GM12878 (cell line): ENCODE results near the gene INHBC. TPM values are rescaled to one million over a fixed set of nuclear protein-coding genes. Genes with fewer than 3 reads are reported as not detected.

Experiments used
- CBX5 ChIP-seq: sonication (generic); IDR thresholded peaks from 2 replicates; pipeline ENCODE4 v1.6.1; 2016; ENCODE audit warnings: low read depth, moderate library complexity, mild to moderate bottlenecking, inconsistent platforms
- CREB1 ChIP-seq: IDR thresholded peaks from 2 replicates; pipeline ENCODE4 v1.6.1; 2012; ENCODE audit warnings: low read depth, mild to moderate bottlenecking, inconsistent platforms
- JUND ChIP-seq: IDR thresholded peaks from 2 replicates; pipeline ENCODE4 v1.6.1; 2012; ENCODE audit warnings: low read depth, mild to moderate bottlenecking, low read length, improper control_type of control experiment, moderate library complexity
- MEF2B ChIP-seq: fragments of 450-650 bp; IDR thresholded peaks from 2 replicates; pipeline ENCODE4 v1.6.1; 2018; ENCODE audit warnings: mild to moderate bottlenecking, moderate library complexity; ENCODE audit not compliant: partially characterized antibody, poor library complexity, severe bottlenecking
- POLR2AphosphoS2 ChIP-seq: IDR thresholded peaks from 2 replicates; pipeline ENCODE4 v1.6.1; 2011; ENCODE audit warnings: low read depth, mild to moderate bottlenecking, low read length, improper control_type of control experiment, moderate library complexity
- SREBF2 ChIP-seq: IDR thresholded peaks from 2 replicates; pipeline ENCODE4 v1.6.1; 2012; ENCODE audit warnings: mild to moderate bottlenecking, low read length
- STAT3 ChIP-seq: IDR thresholded peaks from 2 replicates; pipeline ENCODE4 v1.6.1; 2011; ENCODE audit warnings: low read depth, low read length, improper control_type of control experiment
- polyA plus RNA-seq, 11 experiments: library from polyadenylated mRNA; depleted of rRNA in 4 of 11; unstranded in 6 of 11; stranded (reverse) in 5 of 11; fragments of >200 nt; fragmentation: Nextera tagmentation in 4 of 11; fragmentation: Illumina TruSeq in 1 of 11; extraction: Ambion mirVana in 4 of 11; extraction: Trizol in 1 of 11; gene quantifications; 1 replicate in 1 of 11; 2 replicates in 10 of 11; pipeline versions ENCODE4 v1.2.1 to v1.2.3, GENCODE V29; 2011 to 2016; ENCODE audit warnings: inconsistent platforms in 2 of 11, missing spikeins in 2 of 11, low read depth in 1 of 11
- total RNA-seq, 4 experiments: library from RNA; depleted of rRNA in 3 of 4; stranded (reverse); fragments of >200 nt in 3 of 4; fragmentation: Illumina TruSeq in 1 of 4; extraction: Trizol in 1 of 4; gene quantifications; 2 replicates each; pipeline versions ENCODE4 v1.2.1 to v1.2.3, GENCODE V29; 2013 to 2021
- TF ChIP-seq, protein P1 (sequence below): fragments of 450-650 bp; IDR thresholded peaks from 2 replicates; pipeline ENCODE4 v1.6.1; 2016; ENCODE audit warnings: mild to moderate bottlenecking, moderate library complexity, borderline replicate concordance
- TF ChIP-seq, protein P2 (sequence below): fragments of 450-650 bp; IDR thresholded peaks from 2 replicates; pipeline ENCODE4 v1.6.1; 2018; ENCODE audit warnings: borderline replicate concordance, mild to moderate bottlenecking; ENCODE audit not compliant: partially characterized antibody
- TF ChIP-seq, protein P3 (sequence below): fragments of 450-650 bp; IDR thresholded peaks from 2 replicates; pipeline ENCODE4 v1.6.1; 2017; ENCODE audit warnings: borderline replicate concordance

Gene INHBC
- total and polyA plus RNA-seq, 10 of the 15 experiments (the other 5 are each of a cell fraction or from before 2014, with no cell fraction given): 0.04 to 0.22 (median 0.13) TPM; not detected in 5

DNA sequence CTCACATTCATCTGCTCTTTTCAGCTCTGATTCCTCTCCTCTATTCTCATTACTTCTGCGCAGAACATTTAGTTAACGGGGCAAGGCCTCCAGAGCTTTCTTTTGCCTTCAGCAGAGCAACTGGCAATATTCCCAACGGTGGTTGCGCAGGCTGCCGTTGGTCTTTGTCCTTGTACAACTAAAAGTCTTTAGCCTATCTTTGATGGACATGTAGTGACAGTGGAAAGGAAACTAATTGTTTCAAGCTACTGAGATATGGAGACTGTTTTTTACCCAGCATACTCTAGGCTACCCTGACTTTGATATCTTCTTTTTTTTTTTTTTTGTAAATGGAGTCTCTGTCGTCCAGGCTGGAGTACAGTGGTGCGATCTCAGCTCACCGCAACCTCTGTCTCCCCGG, 16.3 kb upstream of the INHBC start (continued):
- TF ChIP-seq, protein P1, sequence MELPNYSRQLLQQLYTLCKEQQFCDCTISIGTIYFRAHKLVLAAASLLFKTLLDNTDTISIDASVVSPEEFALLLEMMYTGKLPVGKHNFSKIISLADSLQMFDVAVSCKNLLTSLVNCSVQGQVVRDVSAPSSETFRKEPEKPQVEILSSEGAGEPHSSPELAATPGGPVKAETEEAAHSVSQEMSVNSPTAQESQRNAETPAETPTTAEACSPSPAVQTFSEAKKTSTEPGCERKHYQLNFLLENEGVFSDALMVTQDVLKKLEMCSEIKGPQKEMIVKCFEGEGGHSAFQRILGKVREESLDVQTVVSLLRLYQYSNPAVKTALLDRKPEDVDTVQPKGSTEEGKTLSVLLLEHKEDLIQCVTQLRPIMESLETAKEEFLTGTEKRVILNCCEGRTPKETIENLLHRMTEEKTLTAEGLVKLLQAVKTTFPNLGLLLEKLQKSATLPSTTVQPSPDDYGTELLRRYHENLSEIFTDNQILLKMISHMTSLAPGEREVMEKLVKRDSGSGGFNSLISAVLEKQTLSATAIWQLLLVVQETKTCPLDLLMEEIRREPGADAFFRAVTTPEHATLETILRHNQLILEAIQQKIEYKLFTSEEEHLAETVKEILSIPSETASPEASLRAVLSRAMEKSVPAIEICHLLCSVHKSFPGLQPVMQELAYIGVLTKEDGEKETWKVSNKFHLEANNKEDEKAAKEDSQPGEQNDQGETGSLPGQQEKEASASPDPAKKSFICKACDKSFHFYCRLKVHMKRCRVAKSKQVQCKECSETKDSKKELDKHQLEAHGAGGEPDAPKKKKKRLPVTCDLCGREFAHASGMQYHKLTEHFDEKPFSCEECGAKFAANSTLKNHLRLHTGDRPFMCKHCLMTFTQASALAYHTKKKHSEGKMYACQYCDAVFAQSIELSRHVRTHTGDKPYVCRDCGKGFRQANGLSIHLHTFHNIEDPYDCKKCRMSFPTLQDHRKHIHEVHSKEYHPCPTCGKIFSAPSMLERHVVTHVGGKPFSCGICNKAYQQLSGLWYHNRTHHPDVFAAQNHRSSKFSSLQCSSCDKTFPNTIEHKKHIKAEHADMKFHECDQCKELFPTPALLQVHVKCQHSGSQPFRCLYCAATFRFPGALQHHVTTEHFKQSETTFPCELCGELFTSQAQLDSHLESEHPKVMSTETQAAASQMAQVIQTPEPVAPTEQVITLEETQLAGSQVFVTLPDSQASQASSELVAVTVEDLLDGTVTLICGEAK: no peak
- TF ChIP-seq MEF2B (no peak), CREB1 (no peak), SREBF2 (no peak), JUND (no peak), STAT3 (no peak), CBX5 (no peak), POLR2AphosphoS2 (no peak)
- TF ChIP-seq, protein P2, sequence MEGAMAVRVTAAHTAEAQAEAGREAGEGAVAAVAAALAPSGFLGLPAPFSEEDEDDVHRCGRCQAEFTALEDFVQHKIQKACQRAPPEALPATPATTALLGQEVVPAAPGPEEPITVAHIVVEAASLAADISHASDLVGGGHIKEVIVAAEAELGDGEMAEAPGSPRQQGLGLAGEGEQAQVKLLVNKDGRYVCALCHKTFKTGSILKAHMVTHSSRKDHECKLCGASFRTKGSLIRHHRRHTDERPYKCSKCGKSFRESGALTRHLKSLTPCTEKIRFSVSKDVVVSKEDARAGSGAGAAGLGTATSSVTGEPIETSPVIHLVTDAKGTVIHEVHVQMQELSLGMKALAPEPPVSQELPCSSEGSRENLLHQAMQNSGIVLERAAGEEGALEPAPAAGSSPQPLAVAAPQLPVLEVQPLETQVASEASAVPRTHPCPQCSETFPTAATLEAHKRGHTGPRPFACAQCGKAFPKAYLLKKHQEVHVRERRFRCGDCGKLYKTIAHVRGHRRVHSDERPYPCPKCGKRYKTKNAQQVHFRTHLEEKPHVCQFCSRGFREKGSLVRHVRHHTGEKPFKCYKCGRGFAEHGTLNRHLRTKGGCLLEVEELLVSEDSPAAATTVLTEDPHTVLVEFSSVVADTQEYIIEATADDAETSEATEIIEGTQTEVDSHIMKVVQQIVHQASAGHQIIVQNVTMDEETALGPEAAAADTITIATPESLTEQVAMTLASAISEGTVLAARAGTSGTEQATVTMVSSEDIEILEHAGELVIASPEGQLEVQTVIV: no peak
- TF ChIP-seq, protein P3, sequence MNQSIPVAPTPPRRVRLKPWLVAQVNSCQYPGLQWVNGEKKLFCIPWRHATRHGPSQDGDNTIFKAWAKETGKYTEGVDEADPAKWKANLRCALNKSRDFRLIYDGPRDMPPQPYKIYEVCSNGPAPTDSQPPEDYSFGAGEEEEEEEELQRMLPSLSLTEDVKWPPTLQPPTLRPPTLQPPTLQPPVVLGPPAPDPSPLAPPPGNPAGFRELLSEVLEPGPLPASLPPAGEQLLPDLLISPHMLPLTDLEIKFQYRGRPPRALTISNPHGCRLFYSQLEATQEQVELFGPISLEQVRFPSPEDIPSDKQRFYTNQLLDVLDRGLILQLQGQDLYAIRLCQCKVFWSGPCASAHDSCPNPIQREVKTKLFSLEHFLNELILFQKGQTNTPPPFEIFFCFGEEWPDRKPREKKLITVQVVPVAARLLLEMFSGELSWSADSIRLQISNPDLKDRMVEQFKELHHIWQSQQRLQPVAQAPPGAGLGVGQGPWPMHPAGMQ: no peak
